Neural progenitor cell (in vitro differentiated cells): ENCODE measurements around the gene COL19A1.

Experiments used
- EZH2phosphoT487 ChIP-seq: fragments of 200-600 bp; sonication (generic); IDR thresholded peaks from 2 replicates; pipeline ENCODE4 v1.6.1; 2017; ENCODE audit warnings: antibody characterized with exemption
- TF ChIP-seq, protein P1 (sequence below): fragments of 200-600 bp; sonication (generic); IDR thresholded peaks from 2 replicates; pipeline ENCODE4 v1.5.1; 2017; ENCODE audit warnings: antibody characterized with exemption, mild to moderate bottlenecking

DNA sequence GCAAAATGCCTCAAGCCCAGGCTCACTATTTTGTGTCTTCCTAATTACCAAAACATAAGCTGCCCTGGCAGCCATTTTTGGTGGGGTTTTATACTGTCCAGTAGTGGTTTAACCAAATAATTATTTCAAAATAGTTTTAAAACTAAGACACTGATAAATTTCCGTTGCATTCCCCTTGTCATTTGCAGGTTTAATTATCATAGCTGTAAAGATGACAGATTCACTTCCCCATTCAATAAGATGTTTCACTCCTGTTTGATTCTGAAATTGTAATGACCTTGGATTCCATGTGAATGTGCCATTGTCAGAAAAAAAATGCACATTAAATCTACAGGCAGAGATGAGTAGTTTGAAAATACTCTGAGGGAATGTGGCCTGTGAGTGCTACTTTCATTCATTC is 264.5 kb downstream of the COL19A1 start:
- TF ChIP-seq, protein P1, sequence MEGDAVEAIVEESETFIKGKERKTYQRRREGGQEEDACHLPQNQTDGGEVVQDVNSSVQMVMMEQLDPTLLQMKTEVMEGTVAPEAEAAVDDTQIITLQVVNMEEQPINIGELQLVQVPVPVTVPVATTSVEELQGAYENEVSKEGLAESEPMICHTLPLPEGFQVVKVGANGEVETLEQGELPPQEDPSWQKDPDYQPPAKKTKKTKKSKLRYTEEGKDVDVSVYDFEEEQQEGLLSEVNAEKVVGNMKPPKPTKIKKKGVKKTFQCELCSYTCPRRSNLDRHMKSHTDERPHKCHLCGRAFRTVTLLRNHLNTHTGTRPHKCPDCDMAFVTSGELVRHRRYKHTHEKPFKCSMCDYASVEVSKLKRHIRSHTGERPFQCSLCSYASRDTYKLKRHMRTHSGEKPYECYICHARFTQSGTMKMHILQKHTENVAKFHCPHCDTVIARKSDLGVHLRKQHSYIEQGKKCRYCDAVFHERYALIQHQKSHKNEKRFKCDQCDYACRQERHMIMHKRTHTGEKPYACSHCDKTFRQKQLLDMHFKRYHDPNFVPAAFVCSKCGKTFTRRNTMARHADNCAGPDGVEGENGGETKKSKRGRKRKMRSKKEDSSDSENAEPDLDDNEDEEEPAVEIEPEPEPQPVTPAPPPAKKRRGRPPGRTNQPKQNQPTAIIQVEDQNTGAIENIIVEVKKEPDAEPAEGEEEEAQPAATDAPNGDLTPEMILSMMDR, result no peak
- TF ChIP-seq EZH2phosphoT487, result no peak
